GM21717 (cell line): ENCODE results near the gene RICTOR.

Experiments used
- ATAC-seq: cut with Tn5 transposase; IDR thresholded peaks from one replicate; pipeline ENCODE4 v1.9.1; 2021; ENCODE audit warnings: mild to moderate bottlenecking, moderate library complexity; ENCODE audit not compliant: unreplicated experiment

The RICTOR gene

DNA sequence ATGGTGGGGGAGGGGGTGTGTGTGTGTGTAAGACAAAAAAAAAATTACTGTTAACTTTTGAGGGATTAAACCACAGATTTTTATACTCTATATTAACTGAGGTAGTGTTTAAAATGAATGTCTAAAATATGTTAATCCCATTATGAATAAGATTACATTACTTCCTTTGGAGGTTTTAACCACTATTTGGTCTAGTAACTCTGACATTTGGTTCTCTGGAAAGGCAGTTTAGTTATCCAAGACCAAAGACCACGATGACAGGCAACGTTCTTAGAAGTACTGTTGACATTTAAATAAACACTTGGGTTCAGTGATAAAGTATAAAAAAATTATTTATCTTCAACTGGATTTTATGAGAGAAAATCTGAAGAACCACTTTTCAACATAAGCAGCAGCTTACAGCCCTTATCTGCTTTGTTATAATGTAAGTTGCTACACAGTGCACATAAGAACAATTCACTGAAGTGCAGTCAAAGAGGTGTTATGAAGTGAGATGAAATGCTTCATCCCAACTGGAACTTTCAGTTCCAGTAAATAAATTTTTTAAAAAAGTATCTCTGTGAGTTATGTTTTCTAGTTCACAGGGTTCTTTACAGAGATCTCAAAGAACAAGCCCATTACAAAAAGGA, 133.9 kb downstream of the RICTOR start:
- no peak for ATAC-seq

DNA sequence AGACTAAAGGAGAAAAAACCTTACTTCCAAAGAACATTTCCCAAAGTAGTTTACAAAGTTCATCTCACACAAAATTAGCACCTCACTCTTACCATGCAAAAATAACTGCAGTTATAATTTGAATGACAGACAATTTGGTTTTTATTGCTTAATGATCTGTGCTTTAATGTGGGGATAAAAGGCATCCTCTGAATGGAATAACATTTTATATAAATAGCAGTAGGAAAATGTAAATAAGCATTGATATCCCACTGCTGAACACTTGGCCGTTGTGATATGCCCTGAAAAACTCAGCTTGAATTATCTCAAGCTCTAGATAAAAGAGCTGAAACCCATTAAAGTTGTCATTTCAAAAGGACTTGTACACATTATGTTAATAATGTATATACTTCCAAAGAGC, 135.2 kb downstream of the RICTOR start:
- no peak for ATAC-seq

DNA sequence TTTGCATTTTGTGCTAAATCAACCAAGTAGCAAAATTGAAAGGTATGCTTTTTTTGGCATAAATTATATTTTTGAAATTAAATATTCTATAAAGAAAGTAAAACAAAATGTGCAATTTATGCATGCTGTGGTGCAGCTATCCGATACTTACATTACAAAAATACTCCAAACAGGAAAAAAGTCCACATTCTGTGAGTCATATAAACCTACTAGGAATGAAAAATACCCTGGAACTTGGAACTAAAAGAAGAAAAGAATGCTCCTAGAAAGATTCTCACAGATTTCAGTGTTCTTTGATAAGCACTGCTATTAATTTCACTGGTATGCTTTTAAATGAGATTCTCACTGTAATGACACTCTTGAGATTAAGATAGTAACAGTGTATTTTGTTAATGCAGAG, 135.8 kb downstream of the RICTOR start:
- no peak for ATAC-seq

DNA sequence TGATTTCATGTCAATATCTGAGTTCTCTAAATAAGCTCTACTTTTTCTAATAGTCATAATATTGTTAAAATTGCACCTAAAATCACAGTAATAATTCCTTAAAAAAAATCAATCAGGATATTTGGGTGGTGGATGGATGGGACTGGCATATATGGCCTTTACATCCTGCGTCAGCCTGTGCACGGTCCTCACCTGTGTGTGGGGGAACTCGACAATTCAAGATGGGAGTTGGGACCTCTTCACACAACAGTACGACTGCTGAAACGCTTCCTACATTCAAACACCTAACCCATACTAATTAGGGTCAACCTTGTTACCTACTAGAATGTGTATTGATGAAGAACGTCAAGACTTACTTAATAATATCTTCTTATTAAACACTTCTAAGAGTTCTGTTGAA, 137.9 kb downstream of the RICTOR start:
- no peak for ATAC-seq

DNA sequence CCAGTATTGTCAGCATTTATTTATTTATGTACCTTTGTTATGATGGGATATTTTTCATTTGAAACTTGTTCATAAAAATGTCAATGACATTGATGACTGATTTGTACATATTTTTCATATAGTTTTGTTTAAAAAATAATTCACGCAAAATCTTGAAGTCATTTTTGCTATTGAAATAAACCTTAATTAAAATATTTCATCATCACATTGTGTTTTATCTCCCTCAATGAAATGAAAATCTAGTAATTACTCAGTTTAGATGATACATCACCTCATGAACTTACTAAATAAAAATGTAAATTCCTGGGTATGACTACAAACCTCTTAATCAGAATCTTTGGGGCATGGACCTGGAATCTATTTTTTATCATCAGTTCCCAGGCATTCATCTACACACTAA, 138.8 kb downstream of the RICTOR start:
- no peak for ATAC-seq

DNA sequence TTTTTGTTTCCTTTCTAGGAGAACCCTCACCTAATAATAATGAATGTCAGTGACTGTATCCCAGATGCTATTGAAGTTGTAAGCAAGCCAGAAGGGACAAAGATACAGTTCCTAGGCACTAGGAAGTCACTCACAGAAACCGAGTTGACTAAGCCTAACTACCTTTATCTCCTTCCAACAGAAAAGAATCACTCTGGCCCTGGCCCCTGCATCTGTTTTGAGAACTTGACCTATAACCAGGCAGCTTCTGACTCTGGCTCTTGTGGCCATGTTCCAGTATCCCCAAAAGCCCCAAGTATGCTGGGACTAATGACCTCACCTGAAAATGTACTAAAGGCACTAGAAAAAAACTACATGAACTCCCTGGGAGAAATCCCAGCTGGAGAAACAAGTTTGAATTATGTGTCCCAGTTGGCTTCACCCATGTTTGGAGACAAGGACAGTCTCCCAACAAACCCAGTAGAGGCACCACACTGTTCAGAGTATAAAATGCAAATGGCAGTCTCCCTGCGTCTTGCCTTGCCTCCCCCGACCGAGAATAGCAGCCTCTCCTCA, 141.3 kb downstream of the RICTOR start:
- ATAC-seq, result no peak

DNA sequence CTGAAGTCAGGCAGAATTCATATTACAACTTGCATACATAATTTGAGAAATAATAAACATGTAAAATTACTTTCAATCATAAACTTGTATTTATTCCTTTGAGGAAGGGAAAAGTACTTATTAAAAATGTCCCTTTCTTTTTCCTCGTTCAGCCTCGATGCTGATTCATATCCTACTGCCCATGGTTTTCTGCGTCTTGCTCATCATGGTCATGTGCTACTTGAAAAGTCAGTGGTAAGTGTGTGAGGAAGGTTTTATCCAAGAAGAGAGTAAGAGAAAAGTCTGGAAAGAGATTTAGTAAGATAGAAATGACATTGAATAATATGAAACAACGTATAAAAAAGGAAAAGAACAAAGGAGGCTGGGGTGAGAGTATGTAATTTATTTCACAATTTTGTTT, 142.5 kb downstream of the RICTOR start:
- no peak for ATAC-seq

DNA sequence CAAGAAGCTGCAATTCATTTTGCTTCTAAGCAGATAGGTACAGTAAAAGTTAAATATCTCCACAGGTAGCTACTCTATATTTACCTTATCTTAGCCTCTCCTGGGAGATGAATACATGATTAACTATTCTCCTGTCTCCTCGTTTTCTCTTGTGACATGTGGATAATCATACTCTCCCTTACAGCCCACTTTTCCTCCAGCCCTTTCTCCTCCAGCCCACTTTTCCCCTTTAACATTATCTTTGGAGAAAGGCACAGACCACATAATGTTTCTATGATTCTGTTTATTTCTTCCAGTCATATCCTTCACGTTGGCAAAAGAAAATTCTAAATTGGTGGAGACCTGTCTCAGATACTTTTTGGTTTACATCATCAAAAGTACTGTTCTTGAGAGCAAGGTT, 144.4 kb downstream of the RICTOR start:
- ATAC-seq, result no peak

DNA sequence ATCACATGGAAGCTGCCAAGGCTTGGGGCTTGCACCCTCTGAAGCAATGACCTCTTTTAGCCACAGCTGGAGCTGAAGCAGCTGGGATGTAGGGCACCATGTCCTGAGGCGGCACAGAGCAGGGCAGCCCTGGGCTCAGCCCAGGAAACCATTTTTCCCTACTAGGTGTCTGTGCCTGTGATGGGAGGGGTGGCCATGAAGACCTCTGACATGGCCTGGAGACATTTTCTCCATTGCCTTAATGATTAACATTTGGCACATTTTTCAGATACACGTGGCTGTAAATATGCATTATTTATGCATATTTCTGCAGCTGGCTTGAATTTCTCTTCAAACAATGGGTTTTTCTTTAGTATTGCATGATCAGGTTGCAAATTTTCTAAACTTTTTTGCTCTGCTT, 146.7 kb downstream of the RICTOR start:
- ATAC-seq, result no peak

DNA sequence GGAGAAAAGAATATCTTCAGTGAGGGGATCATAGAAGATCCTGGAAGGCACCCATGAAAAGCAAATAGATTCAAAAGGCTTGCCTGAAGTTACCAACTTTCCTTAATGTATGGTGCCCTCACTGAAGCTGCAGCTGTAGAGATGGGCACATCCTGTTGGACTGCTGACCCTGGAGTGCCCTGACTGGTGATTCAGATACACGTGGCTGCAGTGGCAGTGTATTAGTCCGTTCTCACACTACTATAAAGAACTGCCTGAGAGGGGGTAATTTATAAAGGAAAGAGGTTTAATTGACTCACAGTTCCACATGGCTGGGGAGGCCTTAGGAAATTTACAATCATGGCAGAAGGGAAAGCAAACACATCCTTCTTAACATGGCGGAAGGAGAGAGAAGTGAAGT, 148.1 kb downstream of the RICTOR start:
- ATAC-seq, result no peak

DNA sequence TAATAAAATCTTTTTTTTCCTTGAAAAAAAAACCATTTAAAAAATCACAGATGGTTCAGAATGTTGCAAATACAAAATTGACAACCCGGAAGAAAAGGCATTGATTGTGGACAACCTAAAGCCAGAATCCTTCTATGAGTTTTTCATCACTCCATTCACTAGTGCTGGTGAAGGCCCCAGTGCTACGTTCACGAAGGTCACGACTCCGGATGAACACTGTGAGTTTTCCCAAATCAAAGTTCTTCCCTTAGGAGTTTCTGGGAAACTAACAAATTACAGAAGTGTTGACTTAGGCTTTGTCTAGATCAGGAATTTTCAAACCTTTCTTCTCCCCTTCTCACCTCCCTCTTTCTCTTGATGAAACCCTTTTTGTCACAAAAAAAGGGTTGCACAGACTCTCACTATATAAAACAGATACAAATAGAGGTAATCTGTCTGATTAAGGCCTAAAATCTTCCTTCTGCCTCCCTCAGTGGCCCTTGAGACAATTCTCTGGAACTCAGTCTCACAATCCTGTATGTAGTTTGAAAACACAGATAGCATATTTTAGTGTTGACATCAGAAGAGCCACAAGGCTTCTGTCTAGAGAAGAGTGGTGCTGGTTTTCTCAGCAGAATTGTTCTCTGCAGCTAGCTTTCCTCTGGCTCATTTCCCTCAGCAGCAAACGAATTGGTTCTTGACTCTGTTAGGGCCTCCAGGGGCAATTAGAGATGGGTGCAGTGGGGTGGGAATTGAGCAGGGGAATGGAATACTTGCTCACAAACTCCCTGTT, 148.9 kb downstream of the RICTOR start:
- ATAC-seq, result no peak

DNA sequence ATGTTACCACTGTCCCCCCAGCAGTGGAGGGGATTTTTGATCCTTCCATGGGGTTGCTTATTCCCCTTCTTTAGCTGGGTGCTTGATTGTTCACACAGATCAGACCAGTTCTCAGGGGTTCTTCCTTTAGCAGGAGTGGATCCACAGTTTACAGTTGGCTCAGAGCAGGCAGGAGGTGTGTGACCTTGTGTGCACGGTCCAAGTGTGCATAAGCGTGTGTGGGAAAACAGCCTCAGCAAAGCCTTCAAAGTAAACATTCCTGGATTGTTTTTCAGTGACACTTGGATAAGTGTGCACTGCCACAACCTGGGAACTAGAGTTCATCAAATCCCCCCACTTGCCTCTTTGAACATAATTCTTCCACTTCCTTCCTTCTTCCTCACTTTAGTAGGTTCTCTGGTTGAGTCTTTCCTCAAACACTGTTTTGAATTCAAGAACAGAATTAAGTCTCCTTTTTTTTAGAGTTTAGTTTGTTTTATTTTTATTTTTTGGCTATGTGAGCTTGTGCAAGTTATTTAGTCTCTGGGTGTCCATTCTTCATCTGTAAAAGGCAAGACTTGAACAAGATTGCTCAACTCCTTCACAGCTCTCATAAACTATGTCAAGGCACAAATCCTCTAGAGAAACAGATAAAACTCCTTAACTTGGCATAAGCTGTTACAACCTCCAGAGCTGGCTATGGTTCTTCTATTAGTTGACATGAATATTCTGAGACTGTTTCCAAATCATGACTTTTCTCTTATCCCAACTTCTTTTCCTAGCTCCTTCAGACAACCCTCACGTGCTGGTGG, 150.3 kb downstream of the RICTOR start:
- ATAC-seq, result no peak

DNA sequence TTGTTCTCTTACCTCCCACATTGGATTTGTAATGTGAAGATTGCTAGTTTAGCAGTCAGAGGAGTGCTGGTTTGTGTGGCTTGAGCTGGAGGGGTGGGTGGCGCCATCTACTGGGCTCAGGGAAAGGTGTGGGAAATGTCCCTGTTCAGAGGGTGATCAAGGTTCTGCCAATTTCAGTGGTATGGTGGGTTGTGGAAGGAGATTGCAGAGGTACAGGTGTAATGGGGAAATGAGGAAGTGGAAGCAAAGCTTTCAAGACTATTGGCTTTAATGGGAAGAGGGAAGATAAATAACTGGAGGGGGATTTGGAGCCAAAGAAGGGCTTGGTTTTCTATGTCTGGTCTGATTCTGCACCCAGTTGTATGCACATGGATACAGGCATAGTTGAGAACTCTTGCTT, 152.0 kb downstream of the RICTOR start:
- peak; percentile 74 for ATAC-seq

DNA sequence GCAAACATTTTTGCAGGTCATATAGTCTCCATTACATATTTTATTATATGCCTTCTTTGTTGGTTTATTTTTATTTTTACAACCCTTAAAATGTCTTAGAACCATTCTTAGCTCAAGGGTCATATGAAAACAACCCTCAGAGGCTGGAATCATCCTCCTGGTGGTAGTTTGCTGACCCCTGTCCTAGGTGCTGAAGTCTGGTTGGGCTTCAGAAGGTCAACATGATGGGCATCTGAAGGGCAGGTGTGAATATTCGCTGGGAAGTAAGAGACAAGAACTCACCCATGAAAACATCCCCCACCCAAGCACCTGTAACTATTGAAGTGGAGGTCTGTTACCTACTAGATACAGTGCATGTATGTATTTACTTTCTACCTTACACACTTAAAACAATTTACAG, 153.0 kb downstream of the RICTOR start:
- no peak for ATAC-seq

DNA sequence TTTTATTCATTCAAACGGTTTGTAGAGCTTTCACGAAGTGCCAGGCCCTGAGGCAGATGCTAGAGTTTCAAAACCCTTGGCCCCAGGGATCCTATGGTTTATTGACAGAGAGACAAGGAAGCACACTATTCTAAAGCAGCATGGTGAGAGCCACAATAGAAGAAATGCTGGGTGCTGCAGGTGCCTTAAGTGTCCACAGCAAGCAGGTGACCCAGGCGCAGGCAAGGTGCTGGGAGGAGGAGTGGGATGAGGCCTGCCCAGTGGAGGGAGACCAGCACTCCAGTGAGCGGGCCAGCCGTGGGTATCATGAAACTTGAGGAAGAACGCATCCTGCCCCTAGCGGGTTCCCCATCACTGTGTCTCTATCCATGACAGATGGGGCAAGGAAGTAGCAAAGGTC, 157.4 kb downstream of the RICTOR start:
- ATAC-seq, result no peak

DNA sequence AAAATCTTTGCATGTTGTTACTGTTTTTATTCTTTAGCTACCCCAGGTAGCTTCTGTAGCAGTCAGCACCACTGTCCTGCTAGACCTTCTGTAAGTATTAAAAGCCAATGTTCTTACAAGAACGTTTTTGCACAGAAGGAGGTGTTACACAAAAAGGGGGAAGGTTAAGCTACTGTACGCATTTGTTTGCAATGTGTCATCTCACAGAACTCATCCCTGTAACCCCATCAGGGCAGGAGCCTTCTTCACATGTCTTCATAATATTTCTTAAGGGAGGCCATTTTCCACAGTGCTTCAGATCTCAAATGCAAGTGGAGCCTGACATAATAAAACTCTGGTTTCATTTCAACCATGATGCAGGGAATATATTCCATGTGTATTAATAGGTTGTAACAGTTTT, 160.5 kb downstream of the RICTOR start:
- ATAC-seq, result no peak

DNA sequence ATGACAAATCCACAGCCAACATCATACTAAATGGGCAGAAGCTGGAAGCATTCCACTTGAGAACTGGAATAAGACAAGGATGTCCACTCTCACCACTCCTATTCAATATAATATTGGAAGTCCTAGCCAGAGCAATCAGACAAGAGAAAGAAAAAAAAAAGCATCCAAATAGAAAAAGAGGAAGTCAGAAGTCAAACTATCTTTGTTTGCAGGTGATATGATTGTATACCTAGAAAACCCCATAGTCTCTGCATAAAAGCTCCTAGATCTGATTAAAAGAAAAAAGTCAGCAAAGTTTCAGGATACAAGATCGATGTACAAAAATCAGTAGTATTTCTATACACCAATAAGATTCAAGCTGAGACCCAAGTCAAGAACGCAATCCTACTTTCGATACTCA, 162.3 kb downstream of the RICTOR start:
- no peak for ATAC-seq

DNA sequence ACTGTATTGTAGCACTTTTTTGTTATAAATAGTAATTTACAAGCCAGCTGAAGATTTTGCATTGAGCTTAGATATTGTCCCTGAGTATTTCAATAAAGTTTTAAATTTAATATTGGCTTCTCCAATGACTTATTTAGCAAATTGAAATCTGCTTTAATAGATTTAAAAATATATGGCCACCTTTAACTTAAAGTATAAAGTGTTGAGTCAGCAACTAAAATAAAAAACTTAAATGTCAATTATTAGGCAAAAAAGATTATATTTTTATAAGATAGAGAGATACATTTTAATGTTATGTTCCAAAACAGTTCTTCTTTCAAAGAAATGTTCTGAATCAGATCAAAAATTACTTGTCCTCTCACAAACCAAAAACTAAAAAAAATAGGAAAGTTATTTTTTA, 167.7 kb downstream of the RICTOR start:
- no peak for ATAC-seq

DNA sequence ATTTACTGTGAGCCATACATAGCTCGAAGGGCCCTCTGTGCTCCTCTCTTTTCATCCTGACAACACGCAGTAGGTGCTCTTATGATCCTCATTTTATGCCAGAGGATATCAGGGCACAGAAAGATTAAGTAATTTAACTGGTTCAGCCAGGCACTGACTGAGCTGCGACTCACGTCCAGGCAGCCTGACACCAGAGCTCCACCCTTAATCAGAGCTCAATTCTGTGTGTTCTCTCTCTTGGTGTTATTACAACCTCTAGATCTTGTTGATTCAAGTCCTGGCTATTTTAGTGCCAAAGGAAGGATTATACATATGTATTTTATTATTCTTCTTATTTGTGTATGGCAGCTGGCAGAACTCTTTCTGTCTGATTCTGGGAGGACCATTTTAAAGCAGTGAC, 168.7 kb downstream of the RICTOR start:
- ATAC-seq, result no peak

DNA sequence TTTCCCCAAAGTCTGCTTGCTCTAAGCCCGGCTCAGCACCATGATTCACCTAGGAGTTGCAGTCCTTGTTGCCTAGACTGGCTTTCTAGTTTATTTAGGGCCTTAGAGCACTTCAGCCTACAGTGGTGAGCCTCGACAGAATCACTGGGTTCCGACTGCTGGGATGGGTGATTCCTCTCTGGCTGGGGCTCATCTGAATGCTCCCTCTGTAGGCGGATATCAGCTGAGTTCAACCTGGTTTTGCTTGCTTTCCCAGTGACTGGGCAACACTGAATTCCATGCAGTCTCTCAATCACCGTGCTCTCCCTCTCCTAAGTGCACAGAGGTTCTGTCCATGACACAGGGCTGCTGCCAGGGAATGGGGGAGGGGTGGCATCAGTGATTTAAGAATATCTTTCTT, 174.3 kb downstream of the RICTOR start:
- no peak for ATAC-seq

DNA sequence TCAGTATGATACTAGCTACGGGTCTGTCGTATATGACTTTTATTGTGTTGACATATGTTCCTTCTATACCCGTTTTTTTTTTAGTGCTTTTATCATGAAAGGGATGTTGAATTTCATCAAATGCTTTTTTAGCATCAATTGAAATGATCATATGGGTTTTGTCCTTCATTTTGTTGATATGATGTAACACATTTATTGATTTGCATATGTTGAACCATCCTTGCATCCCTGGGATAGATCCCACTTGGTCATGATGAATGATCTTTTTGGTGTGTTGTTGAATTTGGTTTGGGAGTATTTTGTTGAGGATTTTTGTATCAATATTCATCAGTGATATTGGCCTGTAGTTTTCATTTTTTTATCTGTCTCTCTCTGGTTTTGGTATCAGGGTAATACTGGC, 177.4 kb downstream of the RICTOR start:
- no peak for ATAC-seq

DNA sequence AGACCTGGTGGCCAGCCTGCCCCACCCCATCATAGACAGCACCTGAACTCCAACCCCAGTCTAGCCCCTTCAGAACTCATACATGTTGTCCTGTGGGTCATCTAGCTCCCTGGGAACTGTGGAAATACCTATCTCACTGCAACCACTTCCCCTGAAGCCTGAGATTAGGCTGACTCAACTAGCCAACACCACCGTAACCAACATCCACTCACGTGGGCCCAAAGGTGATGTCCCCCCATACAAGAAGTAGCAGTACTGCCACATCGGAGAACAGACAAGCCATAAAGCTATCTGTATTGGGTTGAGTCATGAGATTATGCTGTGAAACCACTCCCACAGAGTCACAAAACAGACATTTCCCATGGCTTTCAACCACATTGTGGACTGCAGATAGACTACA, 181.8 kb downstream of the RICTOR start:
- no peak for ATAC-seq
